ENCODE results near the gene INSIG1.

Gene INSIG1

DNA sequence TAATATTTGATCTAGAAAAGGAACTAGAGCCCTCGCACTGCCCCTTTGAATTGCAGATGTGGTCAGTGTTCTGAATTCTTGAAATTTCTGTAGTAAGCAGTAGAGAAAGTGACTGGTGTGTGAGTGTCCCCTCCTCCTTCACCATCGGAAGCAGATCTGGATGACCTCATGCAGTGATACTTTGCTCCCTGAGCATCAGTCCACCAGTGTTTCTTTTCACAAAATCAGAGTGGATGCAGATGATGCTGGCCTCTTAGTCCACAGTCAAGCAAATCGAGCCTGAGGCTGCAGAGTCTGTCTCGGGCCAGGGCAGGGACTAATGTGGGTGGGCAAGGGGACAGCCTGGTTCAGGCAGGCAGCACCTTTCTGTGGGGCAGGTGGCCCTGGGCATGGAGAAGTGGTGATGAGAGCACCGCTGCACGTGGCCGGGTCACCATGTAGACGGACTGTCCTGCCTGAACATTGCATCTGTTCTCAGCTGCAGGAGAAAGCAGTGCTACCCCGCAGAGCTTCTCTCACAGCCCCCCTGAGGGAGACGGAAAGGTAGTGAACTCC lies 5.4 kb downstream of the INSIG1 start:
- Mint-ChIP-seq H3K4me3 (no peak overlapping the region), H3K9me3 (no peaks in the 10 kb centered on the region), H3K36me3 (ENCODE audit: low read depth) (peaks cover 49% of the 10 kb centered on the region), H3K27me3 (ENCODE audit: low read depth) (no peaks in the 10 kb centered on the region), H3K4me1 (peaks cover 31% of the 10 kb centered on the region), H3K27ac (no peak overlapping the region)
- TF ChIP-seq, protein P1, sequence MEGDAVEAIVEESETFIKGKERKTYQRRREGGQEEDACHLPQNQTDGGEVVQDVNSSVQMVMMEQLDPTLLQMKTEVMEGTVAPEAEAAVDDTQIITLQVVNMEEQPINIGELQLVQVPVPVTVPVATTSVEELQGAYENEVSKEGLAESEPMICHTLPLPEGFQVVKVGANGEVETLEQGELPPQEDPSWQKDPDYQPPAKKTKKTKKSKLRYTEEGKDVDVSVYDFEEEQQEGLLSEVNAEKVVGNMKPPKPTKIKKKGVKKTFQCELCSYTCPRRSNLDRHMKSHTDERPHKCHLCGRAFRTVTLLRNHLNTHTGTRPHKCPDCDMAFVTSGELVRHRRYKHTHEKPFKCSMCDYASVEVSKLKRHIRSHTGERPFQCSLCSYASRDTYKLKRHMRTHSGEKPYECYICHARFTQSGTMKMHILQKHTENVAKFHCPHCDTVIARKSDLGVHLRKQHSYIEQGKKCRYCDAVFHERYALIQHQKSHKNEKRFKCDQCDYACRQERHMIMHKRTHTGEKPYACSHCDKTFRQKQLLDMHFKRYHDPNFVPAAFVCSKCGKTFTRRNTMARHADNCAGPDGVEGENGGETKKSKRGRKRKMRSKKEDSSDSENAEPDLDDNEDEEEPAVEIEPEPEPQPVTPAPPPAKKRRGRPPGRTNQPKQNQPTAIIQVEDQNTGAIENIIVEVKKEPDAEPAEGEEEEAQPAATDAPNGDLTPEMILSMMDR (IDR thresholded peaks at IDR 0.05; ENCODE audit: unreplicated experiment in 3 of 3) = no peak

DNA sequence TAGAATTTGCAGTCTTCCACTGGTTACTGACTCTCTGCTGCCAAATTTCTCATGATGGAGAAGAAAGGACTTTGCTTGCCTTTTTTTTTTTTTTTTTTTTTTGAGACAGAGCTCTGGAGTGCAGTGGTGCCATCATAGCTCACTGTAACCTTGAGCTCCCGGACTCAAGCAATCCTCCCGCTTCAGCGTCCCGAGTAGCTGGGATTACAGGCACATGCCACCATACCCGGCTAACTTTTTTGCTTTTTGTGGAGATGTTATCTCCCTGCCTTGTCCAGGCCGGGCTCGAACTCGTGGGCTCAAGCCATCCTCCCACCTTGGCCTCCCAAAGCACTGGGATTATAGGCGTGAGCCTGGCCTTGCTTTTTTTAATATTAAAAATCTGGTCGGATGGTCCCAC lies 6.2 kb downstream of the INSIG1 start:
- TF ChIP-seq, protein P1 (IDR thresholded peaks at IDR 0.05; ENCODE audit: unreplicated experiment in 3 of 3) = no peak
- Mint-ChIP-seq H3K4me1 (peaks cover 27% of the 10 kb centered on the region), H3K27me3 (ENCODE audit: low read depth) (no peaks in the 10 kb centered on the region), H3K4me3 (no peak overlapping the region), H3K36me3 (ENCODE audit: low read depth) (peaks cover 57% of the 10 kb centered on the region), H3K27ac (no peak overlapping the region), H3K9me3 (no peaks in the 10 kb centered on the region)

DNA sequence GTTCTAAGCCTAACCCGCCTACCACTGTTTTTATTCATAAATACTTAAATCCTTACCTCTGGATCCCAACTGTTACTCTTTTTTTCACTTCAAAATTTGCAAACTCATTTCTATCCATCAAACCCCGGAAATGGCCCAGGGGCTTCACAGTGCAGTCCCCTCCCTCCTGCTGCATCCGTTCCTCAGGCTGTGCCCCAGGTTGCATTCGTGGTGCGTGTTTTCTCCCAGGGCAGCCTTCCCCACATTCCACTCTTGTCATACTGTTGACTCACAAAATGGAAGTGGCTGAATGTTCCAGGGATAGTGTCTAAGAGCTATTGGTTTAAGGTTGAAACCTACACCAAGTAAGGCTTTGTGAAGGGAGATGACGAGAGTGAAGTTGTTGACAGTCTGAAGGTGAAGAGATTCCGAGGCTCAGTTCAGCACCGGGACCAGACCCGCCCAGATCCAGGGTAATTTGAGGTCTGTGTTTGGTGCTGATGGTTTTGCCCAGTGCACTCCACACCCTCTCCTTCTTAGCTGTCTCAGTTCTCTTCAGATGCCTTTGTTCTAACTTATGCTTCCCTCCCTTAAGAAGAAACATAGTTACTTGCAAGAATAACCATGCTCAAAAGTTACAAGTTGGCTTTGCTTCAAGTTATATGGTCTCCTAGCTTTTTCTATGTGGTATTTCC lies 7.7 kb downstream of the INSIG1 start:
- no peaks in the 10 kb centered on the region for H3K9me3 Mint-ChIP-seq
- H3K36me3 Mint-ChIP-seq (ENCODE audit: low read depth) = peaks cover 63% of the 10 kb centered on the region
- H3K27ac Mint-ChIP-seq = no peak overlapping the region
- no peak overlapping the region for H3K4me3 Mint-ChIP-seq
- H3K27me3 Mint-ChIP-seq (ENCODE audit: low read depth) = no peaks in the 10 kb centered on the region
- TF ChIP-seq, protein P1 (IDR thresholded peaks at IDR 0.05; ENCODE audit: unreplicated experiment in 3 of 3) = no peak
- peaks cover 13% of the 10 kb centered on the region for H3K4me1 Mint-ChIP-seq

DNA sequence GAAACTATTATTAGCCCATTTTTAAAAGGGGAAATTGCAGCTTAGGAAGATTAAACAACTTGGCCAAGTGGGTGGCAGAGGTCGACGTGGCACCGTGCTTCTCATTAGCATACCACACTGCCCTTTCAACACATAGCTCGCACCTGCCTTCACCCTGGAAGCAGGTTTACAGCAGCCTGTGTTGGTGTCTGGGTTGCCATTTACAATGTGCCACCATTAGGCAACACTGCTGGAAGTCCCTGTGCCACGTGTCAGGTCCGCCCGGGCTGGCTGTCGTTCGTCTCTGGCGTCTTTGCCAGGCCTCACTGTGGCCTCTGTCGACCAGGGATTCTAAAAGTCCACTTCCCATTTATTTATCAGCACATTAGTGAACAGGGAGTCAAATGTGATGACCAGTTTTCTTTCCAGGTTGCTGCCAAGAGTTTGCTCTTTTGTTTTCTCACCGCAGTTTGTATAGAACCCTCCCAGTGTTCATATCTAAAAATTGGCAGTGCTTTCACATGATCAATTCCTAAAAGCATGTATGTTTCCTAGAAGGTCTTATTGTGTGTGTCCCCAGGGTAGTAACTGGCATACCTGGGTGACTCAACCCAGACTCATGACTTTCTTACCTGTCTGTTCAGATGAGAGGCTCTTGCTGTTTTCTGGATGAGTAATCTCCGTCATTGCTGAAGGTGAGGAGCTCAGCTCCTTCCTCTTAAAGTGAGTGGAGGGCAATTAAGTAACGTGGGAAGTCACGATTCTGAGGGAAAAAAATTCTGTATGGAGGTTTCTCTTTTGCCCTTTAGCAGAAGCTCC lies 9.2 kb downstream of the INSIG1 start:
- Mint-ChIP-seq H3K9me3 (no peaks in the 10 kb centered on the region), H3K27ac (no peak overlapping the region), H3K36me3 (ENCODE audit: low read depth) (peaks cover 65% of the 10 kb centered on the region), H3K4me3 (no peak overlapping the region), H3K27me3 (ENCODE audit: low read depth) (no peaks in the 10 kb centered on the region), H3K4me1 (no peaks in the 10 kb centered on the region)
- TF ChIP-seq, protein P1 (IDR thresholded peaks at IDR 0.05; ENCODE audit: unreplicated experiment in 3 of 3) = no peak

DNA sequence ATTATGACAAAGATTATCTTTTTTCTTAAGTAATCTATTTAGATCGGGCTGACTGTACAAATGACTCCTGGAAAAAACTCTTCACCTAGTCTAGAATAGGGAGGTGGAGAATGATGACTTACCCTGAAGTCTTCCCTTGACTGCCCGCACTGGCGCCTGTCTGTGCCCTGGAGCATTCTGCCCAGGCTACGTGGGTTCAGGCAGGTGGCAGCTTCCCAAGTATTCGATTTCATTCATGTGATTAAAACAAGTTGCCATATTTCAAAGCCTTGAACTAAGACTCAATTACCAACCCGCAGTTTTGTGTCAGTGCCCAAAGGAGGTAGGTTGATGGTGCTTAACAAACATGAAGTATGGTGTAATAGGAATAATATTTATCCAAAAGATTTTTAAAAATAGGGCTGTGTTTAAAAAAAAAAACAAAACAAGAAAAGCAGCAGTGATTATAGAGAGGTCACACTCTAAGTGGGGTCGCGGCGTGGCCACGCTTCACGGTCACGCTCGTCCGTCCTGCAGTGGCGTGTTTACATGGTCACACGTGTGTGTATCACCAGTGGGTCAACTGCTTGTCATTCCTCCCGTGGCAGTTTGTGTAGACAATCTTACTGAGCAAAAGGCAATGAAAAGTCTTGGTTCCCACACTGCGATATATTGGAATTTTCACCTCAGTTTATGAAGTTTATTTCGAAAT lies 10.8 kb downstream of the INSIG1 start:
- H3K9me3 Mint-ChIP-seq = no peaks in the 10 kb centered on the region
- no peak overlapping the region for H3K4me3 Mint-ChIP-seq
- no peaks in the 10 kb centered on the region for H3K4me1 Mint-ChIP-seq
- no peak overlapping the region for H3K27ac Mint-ChIP-seq
- no peaks in the 10 kb centered on the region for H3K27me3 Mint-ChIP-seq (ENCODE audit: low read depth)
- H3K36me3 Mint-ChIP-seq (ENCODE audit: low read depth) = peaks cover 58% of the 10 kb centered on the region
- TF ChIP-seq, protein P1 (IDR thresholded peaks at IDR 0.05; ENCODE audit: unreplicated experiment in 3 of 3) = no peak
